H1 (cell line): Measurements from ENCODE around the gene SEMA3B.

Experiments
- ASH2L ChIP-seq: fragments of 200-600, 300-600 bp; sonication (generic); IDR thresholded peaks from one replicate; pipeline ENCODE4 v1.7.1; 2017; ENCODE audit warnings: low read length
- CTCF ChIP-seq, 3 experiments: IDR thresholded peaks; 1 replicate in 2 of 3; 2 replicates in 1 of 3; pipeline versions ENCODE4 v1.5.1 to v1.6.1; 2011; ENCODE audit warnings: low read length in 3 of 3, mild to moderate bottlenecking in 3 of 3, inconsistent platforms in 2 of 3, low read depth in 1 of 3, moderate library complexity in 1 of 3; ENCODE audit not compliant: insufficient read depth in 1 of 3; ENCODE audit errors: control extremely low read depth in 1 of 3
- POLR2AphosphoS5 ChIP-seq: IDR thresholded peaks from 2 replicates; pipeline ENCODE4 v1.6.1; 2011; ENCODE audit warnings: low read depth, low read length
- RAD21 ChIP-seq, 2 experiments: IDR thresholded peaks in 1 of 2; conservative IDR thresholded peaks in 1 of 2; 2 replicates each; pipeline ENCODE4 v1.6.1; 2011; ENCODE audit warnings: low read depth in 2 of 2, low read length in 2 of 2, improper control_type of control experiment in 1 of 2, inconsistent platforms in 1 of 2, mild to moderate bottlenecking in 1 of 2, moderate library complexity in 1 of 2

- TF ChIP-seq CTCF (IDR thresholded peaks at IDR 0.05; ENCODE audit: control extremely low read depth in 1 of 3, insufficient read depth in 1 of 3, low read depth in 1 of 3, low read length in 3 of 3) (no peak), RAD21 (IDR thresholded peaks at IDR 0.05 in 1 of 2, conservative IDR thresholded peaks at IDR 0.05 in 1 of 2; ENCODE audit: low read depth in 2 of 2, low read length in 2 of 2) (no peak), ASH2L (no peak), POLR2AphosphoS5 (no peak)
Measured at GRCh38 chr3:50230794-50231125, 38.2 kb upstream of the SEMA3B start.
